Gastrocnemius medialis (tissue), 4 donors: ENCODE data around the gene PATL2.

ENCODE experiments used
- CTCF ChIP-seq, 5 experiments: fragments of 450-650 bp in 3 of 5; fragments of 200-600 bp in 2 of 5; sonication (generic) in 2 of 5; IDR thresholded peaks in 4 of 5; conservative IDR thresholded peaks in 1 of 5; 1 replicate in 4 of 5; 2 replicates in 1 of 5; pipeline ENCODE4 v1.5.1; 2016 to 2019; ENCODE audit warnings: antibody characterized with exemption in 5 of 5, mild to moderate bottlenecking in 3 of 5, moderate library complexity in 3 of 5
- POLR2A ChIP-seq, 2 donors: fragments of 450-650 bp; IDR thresholded peaks; one replicate each; pipeline ENCODE4 v1.6.1; 2017; ENCODE audit warnings: antibody characterized with exemption in 2 of 2, mild to moderate bottlenecking in 2 of 2, moderate library complexity in 2 of 2

DNA sequence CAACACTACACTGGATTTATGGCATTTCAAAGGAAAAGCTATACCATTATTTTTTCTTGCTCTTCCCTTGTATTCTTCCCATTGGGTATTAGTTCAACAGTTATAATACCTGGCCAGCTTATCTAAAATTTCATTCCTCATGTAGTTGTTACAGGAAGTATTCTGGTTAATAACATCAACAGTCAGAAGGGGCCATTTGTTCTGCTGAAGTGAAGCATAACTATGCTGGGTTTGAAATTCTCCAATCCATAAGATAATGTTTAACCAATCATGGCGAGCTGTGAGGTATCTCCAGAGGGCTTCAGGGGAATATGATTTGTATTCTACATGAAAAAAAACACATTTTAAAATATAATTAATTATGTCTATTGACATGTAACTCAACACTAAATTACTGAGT, 91.0 kb downstream of the PATL2 start:
- TF ChIP-seq CTCF (IDR thresholded peaks at IDR 0.05 in 4 of 5, conservative IDR thresholded peaks at IDR 0.05 in 1 of 5) (no peak), POLR2A (IDR thresholded peaks at IDR 0.05) (no peak)
